Loucy (cell line): ENCODE data around the gene PAXX.

Experiments
- H2AFZ ChIP-seq: fragments of 200-600 bp; sonication (generic); 2 replicates; pipeline ENCODE4 v1.6.0; 2016; ENCODE audit warnings: antibody characterized with exemption, mild to moderate bottlenecking, low read length, moderate library complexity
- H3F3A ChIP-seq: fragments of 200-600 bp; 2 replicates; pipeline ENCODE4 v1.6.0; 2016; ENCODE audit warnings: antibody characterized with exemption, low read depth, mild to moderate bottlenecking
- H3K27me3 ChIP-seq: fragments of 200-600 bp; sonication (generic); 2 replicates; pipeline ENCODE4 v1.6.1; 2014; ENCODE audit warnings: low read length, mild to moderate bottlenecking; ENCODE audit not compliant: insufficient read depth, poor library complexity, severe bottlenecking
- H3K36me3 ChIP-seq: fragments of 200-600 bp; sonication (generic); 2 replicates; pipeline ENCODE4 v1.6.1; 2016; ENCODE audit warnings: low read length; ENCODE audit not compliant: insufficient read depth
- H3K4me1 ChIP-seq: fragments of 200-600 bp; sonication (generic); 2 replicates; pipeline ENCODE4 v1.5.1; 2014; ENCODE audit warnings: low read length, mild to moderate bottlenecking; ENCODE audit not compliant: insufficient read depth, poor library complexity, severe bottlenecking
- H3K4me2 ChIP-seq: fragments of 200-600 bp; sonication (generic); 2 replicates; pipeline ENCODE4 v1.6.0; 2014; ENCODE audit warnings: antibody characterized with exemption, low read length, low read depth, mild to moderate bottlenecking; ENCODE audit not compliant: poor library complexity, severe bottlenecking
- H3K4me3 ChIP-seq: fragments of 200-600 bp; sonication (generic); 2 replicates; pipeline ENCODE4 v1.5.1; 2014; ENCODE audit warnings: low read length, mild to moderate bottlenecking, mixed read lengths; ENCODE audit not compliant: poor library complexity, severe bottlenecking
- H3K79me2 ChIP-seq: fragments of 200-600 bp; sonication (generic); 2 replicates; pipeline ENCODE4 v1.6.1; 2014; ENCODE audit warnings: low read length; ENCODE audit not compliant: insufficient read depth
- H3K9ac ChIP-seq: fragments of 200-600 bp; sonication (generic); 2 replicates; pipeline ENCODE4 v1.6.0; 2014; ENCODE audit warnings: mild to moderate bottlenecking, low read depth, low read length, moderate library complexity; ENCODE audit not compliant: poor library complexity, severe bottlenecking
- H3K9me2 ChIP-seq: fragments of 200-600 bp; sonication (generic); replicated peaks from 2 replicates; pipeline ENCODE4 v1.6.1; 2016; ENCODE audit warnings: low read depth, low read length, mixed read lengths
- H3K9me3 ChIP-seq: fragments of 200-600 bp; sonication (generic); 2 replicates; pipeline ENCODE4 v1.6.1; 2014; ENCODE audit warnings: mild to moderate bottlenecking, antibody characterized with exemption, low read length, low read depth; ENCODE audit not compliant: insufficient read depth
- H4K20me1 ChIP-seq: fragments of 200-600 bp; sonication (generic); 2 replicates; pipeline ENCODE4 v1.6.0; 2014; ENCODE audit warnings: antibody characterized with exemption, low read length, mild to moderate bottlenecking; ENCODE audit not compliant: insufficient read depth, poor library complexity, severe bottlenecking
- CTCF ChIP-seq: fragments of 200-600 bp; sonication (generic); conservative IDR thresholded peaks from 2 replicates; pipeline ENCODE4 v1.5.1; 2014; ENCODE audit warnings: mild to moderate bottlenecking, antibody characterized with exemption, low read length
- EZH2phosphoT487 ChIP-seq: fragments of 200-600 bp; IDR thresholded peaks from 2 replicates; pipeline ENCODE4 v1.6.1; 2018; ENCODE audit warnings: antibody characterized with exemption, mild to moderate bottlenecking, moderate library complexity, borderline replicate concordance

Gene PAXX

GRCh38 chr9:136982232-136983051 is 9.8 kb upstream of the PAXX start, which contains the start of gene LCNL1:
TSS of gene LCNL1 (plus strand) at chr9:136982993. CDS start at chr9:136983587, 594 bp downstream.
- no peak within 1 kb of the TSS for H3K9ac ChIP-seq

GRCh38 chr9:136983167-136983566 is 9.1 kb upstream of the PAXX start:
- no peaks in the 10 kb centered on the region for H3K36me3 ChIP-seq
- H4K20me1 ChIP-seq: no peaks in the 10 kb centered on the region
- H3K9ac ChIP-seq: no peak overlapping the region
- H3F3A ChIP-seq: no peaks in the 10 kb centered on the region
- no peaks in the 10 kb centered on the region for H3K79me2 ChIP-seq
- H3K4me2 ChIP-seq: no peak overlapping the region
- no peaks in the 10 kb centered on the region for H3K27me3 ChIP-seq
- H3K9me3 ChIP-seq: no peaks in the 10 kb centered on the region
- H2AFZ ChIP-seq: no peak overlapping the region
- TF ChIP-seq EZH2phosphoT487 (no peak), CTCF (no peak)
- H3K4me1 ChIP-seq: no peaks in the 10 kb centered on the region
- H3K4me3 ChIP-seq: no peak overlapping the region
- H3K9me2 ChIP-seq: no peaks in the 10 kb centered on the region

More at GRCh38 chr9:136982232-136983051, 9.8 kb upstream of the PAXX start, which contains the start of gene LCNL1:
- Histone ChIP-seq H3K27me3 (no peaks in the 10 kb centered on the region), H2AFZ (no peak within 1 kb of the TSS), H4K20me1 (no peaks in the 10 kb centered on the region), H3K4me2 (no peak within 1 kb of the TSS), H3K4me3 (no peak within 1 kb of the TSS), H3K9me3 (no peaks in the 10 kb centered on the region), H3F3A (no peaks in the 10 kb centered on the region), H3K36me3 (no peaks in the 10 kb centered on the region), H3K79me2 (no peaks in the 10 kb centered on the region), H3K9me2 (no peaks in the 10 kb centered on the region), H3K4me1 (no peaks in the 10 kb centered on the region)
- TF ChIP-seq CTCF: no peak
- no peak for TF ChIP-seq EZH2phosphoT487

GRCh38 chr9:136983656-136984314 is 8.4 kb upstream of the PAXX start:
- H3K4me3 ChIP-seq: no peak overlapping the region
- no peak overlapping the region for H3K4me2 ChIP-seq
- no peaks in the 10 kb centered on the region for H3K27me3 ChIP-seq
- no peak overlapping the region for H2AFZ ChIP-seq
- no peak for TF ChIP-seq EZH2phosphoT487
- TF ChIP-seq CTCF: no peak
- H3K9ac ChIP-seq: no peak overlapping the region
- no peaks in the 10 kb centered on the region for H3K36me3 ChIP-seq
- H3K79me2 ChIP-seq: no peaks in the 10 kb centered on the region
- no peaks in the 10 kb centered on the region for H4K20me1 ChIP-seq
- H3K4me1 ChIP-seq: no peaks in the 10 kb centered on the region
- no peaks in the 10 kb centered on the region for H3K9me2 ChIP-seq
- H3F3A ChIP-seq: no peaks in the 10 kb centered on the region
- H3K9me3 ChIP-seq: no peaks in the 10 kb centered on the region
